ENCODE measurements around the gene ENO3. TPM values are rescaled to one million over a fixed set of nuclear protein-coding genes. Genes with fewer than 3 reads are reported as not detected.
A peak's percentile ranks its signal among the peaks of the same experiment; 100 is the strongest.

Gene ENO3
- polyA plus RNA-seq, 3 donors from 2014 or later, result 1.6 to 4.2 (median 4.1) TPM

- Mint-ChIP-seq H3K27me3 (ENCODE audit: low read depth in 3 of 3) (no peaks in the 10 kb centered on the region), H3K9me3 (no peaks in the 10 kb centered on the region), H3K36me3 (peaks cover 12 to 27% (median 12%) of the 10 kb centered on the region in 3 donors), H3K27ac (no peak overlapping the region), H3K4me1 (peaks cover 0 to 2% of the 10 kb centered on the region in 2 donors), H3K4me3 (no peak overlapping the region)
- no peak for DNase-seq
Measured at GRCh38 chr17:4974115-4974670, 23.3 kb downstream of the ENO3 start.

GRCh38 chr17:4978726-4979125 is 27.8 kb downstream of the ENO3 start:
- Mint-ChIP-seq H3K4me1 (peaks cover 8 to 10% of the 10 kb centered on the region in 2 donors), H3K9me3 (no peaks in the 10 kb centered on the region), H3K27me3 (ENCODE audit: low read depth in 3 of 3) (peaks cover 0 to 2% (median 0%) of the 10 kb centered on the region in 3 donors), H3K4me3 (no peak overlapping the region), H3K36me3 (peaks cover 9 to 41% (median 19%) of the 10 kb centered on the region in 3 donors), H3K27ac (no peak overlapping the region)
- no peak for DNase-seq

GRCh38 chr17:4980644-4981216 is 29.8 kb downstream of the ENO3 start:
- peaks cover 12 to 13% of the 10 kb centered on the region in 2 donors for H3K4me1 Mint-ChIP-seq
- DNase-seq, result peak; percentile 40 to 53 (median 48)
- H3K27ac Mint-ChIP-seq, result peak overlapping the region; percentile 27 to 83 (median 45)
- no peak overlapping the region for H3K4me3 Mint-ChIP-seq
- H3K36me3 Mint-ChIP-seq, result peaks cover under 1 to 36% (median 8%) of the 10 kb centered on the region in 3 donors
- H3K27me3 Mint-ChIP-seq (ENCODE audit: low read depth in 3 of 3), result peaks cover 0 to 2% (median 0%) of the 10 kb centered on the region in 3 donors
- H3K9me3 Mint-ChIP-seq, result no peaks in the 10 kb centered on the region

GRCh38 chr17:4982305-4982704 is 31.4 kb downstream of the ENO3 start:
- Mint-ChIP-seq H3K4me3 (no peak overlapping the region), H3K4me1 (peaks cover 23% of the 10 kb centered on the region in 2 donors), H3K27ac (peak overlapping the region in 2 of 6 donors; percentile 33 to 67)

GRCh38 chr17:4986403-4986802 is 35.5 kb downstream of the ENO3 start:
- Mint-ChIP-seq H3K36me3 (peaks cover 0 to 13% (median 0%) of the 10 kb centered on the region in 3 donors), H3K4me3 (peak overlapping the region; percentile 91 to 95 (median 94)), H3K27me3 (ENCODE audit: low read depth in 3 of 3) (peaks cover 0 to 2% (median 2%) of the 10 kb centered on the region in 3 donors), H3K27ac (peak overlapping the region; percentile 40 to 95 (median 86)), H3K4me1 (peaks cover 37% of the 10 kb centered on the region in 2 donors), H3K9me3 (no peaks in the 10 kb centered on the region)
- DNase-seq, result no peak

More at GRCh38 chr17:4982305-4982704, 31.4 kb downstream of the ENO3 start:
- no peak for DNase-seq
- Mint-ChIP-seq H3K36me3 (peaks cover 0 to 30% (median 7%) of the 10 kb centered on the region in 3 donors), H3K27me3 (ENCODE audit: low read depth in 3 of 3) (peaks cover 0 to 2% (median 0%) of the 10 kb centered on the region in 3 donors), H3K9me3 (no peaks in the 10 kb centered on the region)

- peak; percentile 85 to 88 (median 86) for DNase-seq
- H3K27ac Mint-ChIP-seq, result peak within 1 kb of the TSS; percentile 86 to 95 (median 94)
- no peaks in the 10 kb centered on the region for H3K9me3 Mint-ChIP-seq
- peak within 1 kb of the TSS; percentile 91 to 95 (median 94) for H3K4me3 Mint-ChIP-seq
- H3K27me3 Mint-ChIP-seq (ENCODE audit: low read depth in 3 of 3), result peaks cover 0 to 2% (median 0%) of the 10 kb centered on the region in 3 donors
- peaks cover 37% of the 10 kb centered on the region in 2 donors for H3K4me1 Mint-ChIP-seq
- H3K36me3 Mint-ChIP-seq, result peaks cover 0 to 13% (median 0%) of the 10 kb centered on the region in 3 donors
Measured at GRCh38 chr17:4986951-4987766, 36.2 kb downstream of the ENO3 start, which contains the start of gene CAMTA2. TSS of gene CAMTA2 (minus strand) at chr17:4987675. CDS start at chr17:4986222, 1,453 bp downstream.

- H3K27me3 Mint-ChIP-seq (ENCODE audit: low read depth in 3 of 3), result peaks cover 0 to 2% (median 0%) of the 10 kb centered on the region in 3 donors
- no peak for DNase-seq
- H3K4me3 Mint-ChIP-seq, result peak overlapping the region; percentile 91 to 95 (median 94)
- no peaks in the 10 kb centered on the region for H3K9me3 Mint-ChIP-seq
- H3K4me1 Mint-ChIP-seq, result peaks cover 37% of the 10 kb centered on the region in 2 donors
- peaks cover 0 to 5% (median 0%) of the 10 kb centered on the region in 3 donors for H3K36me3 Mint-ChIP-seq
- peak overlapping the region; percentile 86 to 95 (median 94) for H3K27ac Mint-ChIP-seq
Measured at GRCh38 chr17:4987767-4988567, 37.0 kb downstream of the ENO3 start.

- no peaks in the 10 kb centered on the region for H3K9me3 Mint-ChIP-seq
- H3K27ac Mint-ChIP-seq, result no peak overlapping the region
- peaks cover 0 to 7% (median 2%) of the 10 kb centered on the region in 3 donors for H3K27me3 Mint-ChIP-seq (ENCODE audit: low read depth in 3 of 3)
- H3K36me3 Mint-ChIP-seq, result no peaks in the 10 kb centered on the region
- no peak for DNase-seq
- H3K4me1 Mint-ChIP-seq, result peaks cover 15 to 19% of the 10 kb centered on the region in 2 donors
- H3K4me3 Mint-ChIP-seq, result no peak overlapping the region
Measured at GRCh38 chr17:4994081-4994595, 43.2 kb downstream of the ENO3 start.

- Mint-ChIP-seq H3K27me3 (ENCODE audit: low read depth in 3 of 3) (peaks cover 0 to 7% (median 2%) of the 10 kb centered on the region in 3 donors), H3K9me3 (no peaks in the 10 kb centered on the region), H3K27ac (peak within 1 kb of the TSS; percentile 79 to 93 (median 84)), H3K4me3 (peak within 1 kb of the TSS; percentile 79 to 88 (median 84)), H3K4me1 (peaks cover 15% of the 10 kb centered on the region in 2 donors), H3K36me3 (peaks cover 0 to 6% (median 4%) of the 10 kb centered on the region in 3 donors)
- peak; percentile 93 to 94 (median 94) for DNase-seq
Measured at GRCh38 chr17:4997302-4998026, 46.5 kb downstream of the ENO3 start, which contains the start of the genes INCA1 and KIF1C. TSS of gene INCA1 (minus strand) at chr17:4997522. CDS start at chr17:4994437, 3,085 bp downstream. TSS of gene KIF1C (plus strand) at chr17:4997950. CDS start at chr17:5000247, 2,297 bp downstream.

- Mint-ChIP-seq H3K36me3 (peaks cover 0 to 6% (median 4%) of the 10 kb centered on the region in 3 donors), H3K27me3 (ENCODE audit: low read depth in 3 of 3) (peaks cover 0 to 7% (median 2%) of the 10 kb centered on the region in 3 donors), H3K4me1 (peaks cover 15% of the 10 kb centered on the region in 2 donors), H3K9me3 (no peaks in the 10 kb centered on the region), H3K27ac (peak overlapping the region in 1 of 6 donors; percentile 55), H3K4me3 (peak overlapping the region; percentile 61 to 76 (median 67))
- no peak for DNase-seq
Measured at GRCh38 chr17:4998027-4998731, 47.3 kb downstream of the ENO3 start.

GRCh38 chr17:4998732-4999429 is 48.0 kb downstream of the ENO3 start:
- H3K27ac Mint-ChIP-seq, result peak overlapping the region in 2 of 6 donors; percentile 37 to 76
- DNase-seq, result no peak
- no peaks in the 10 kb centered on the region for H3K9me3 Mint-ChIP-seq
- H3K4me3 Mint-ChIP-seq, result peak overlapping the region; percentile 61 to 83 (median 66)
- H3K4me1 Mint-ChIP-seq, result peaks cover 15% of the 10 kb centered on the region in 2 donors
- H3K27me3 Mint-ChIP-seq (ENCODE audit: low read depth in 3 of 3), result peaks cover 0 to 7% (median 2%) of the 10 kb centered on the region in 3 donors
- H3K36me3 Mint-ChIP-seq, result peaks cover 3 to 12% (median 4%) of the 10 kb centered on the region in 3 donors

Measured in immature natural killer cell (primary cell).